ENCODE data around the gene COL17A1.

COL17A1 gene

GRCh38 chr10:104085801-104086400, at the start of gene COL17A1:
Gene COL17A1 (minus strand): TSS chr10:104085880. CDS start chr10:104080673, 5,207 bp downstream.
- Histone ChIP-seq H3K9me2 (replicated peaks; ENCODE audit: insufficient read depth, low read length) (no peaks in the 10 kb centered on the region), H3K27me3 (replicated peaks; ENCODE audit: insufficient read depth, low read length) (no peaks in the 10 kb centered on the region), H2AFZ (ENCODE audit: low read length) (no peak within 1 kb of the TSS), H3K4me2 (ENCODE audit: low read depth, low read length) (no peak within 1 kb of the TSS), H3K79me2 (ENCODE audit: low read length) (no peaks in the 10 kb centered on the region), H3K27ac (ENCODE audit: low read length) (no peak within 1 kb of the TSS), H3K4me3 (ENCODE audit: low read length) (no peak within 1 kb of the TSS), H3F3A (ENCODE audit: insufficient read depth, low read length) (no peaks in the 10 kb centered on the region), H4K20me1 (ENCODE audit: insufficient read depth, low read length) (no peaks in the 10 kb centered on the region), H3K4me1 (ENCODE audit: low read length) (no peaks in the 10 kb centered on the region), H3K36me3 (replicated peaks; ENCODE audit: insufficient read depth, low read length) (no peaks in the 10 kb centered on the region), H3K9me3 (replicated peaks; ENCODE audit: insufficient read depth, low read length) (no peaks in the 10 kb centered on the region), H3K9ac (ENCODE audit: low read length) (no peak within 1 kb of the TSS)
- DNase-seq: no peak
- TF ChIP-seq EZH2 (optimal IDR thresholded peaks at IDR 0.05; ENCODE audit: low read depth, low read length) (no peak), CTCF (IDR thresholded peaks at IDR 0.05; ENCODE audit: low read length) (no peak), EZH2phosphoT487 (IDR thresholded peaks at IDR 0.05; ENCODE audit: low read length) (no peak)

GRCh38 chr10:104130041-104130440, 44.4 kb upstream of the COL17A1 start:
- H3K9me3 ChIP-seq (replicated peaks; ENCODE audit: insufficient read depth, low read length): no peaks in the 10 kb centered on the region
- H3F3A ChIP-seq (ENCODE audit: insufficient read depth, low read length): no peaks in the 10 kb centered on the region
- no peaks in the 10 kb centered on the region for H4K20me1 ChIP-seq (ENCODE audit: insufficient read depth, low read length)
- no peaks in the 10 kb centered on the region for H3K4me1 ChIP-seq (ENCODE audit: low read length)
- no peaks in the 10 kb centered on the region for H3K27me3 ChIP-seq (replicated peaks; ENCODE audit: insufficient read depth, low read length)
- TF ChIP-seq EZH2phosphoT487 (IDR thresholded peaks at IDR 0.05; ENCODE audit: low read length) (no peak), CTCF (IDR thresholded peaks at IDR 0.05; ENCODE audit: low read length) (no peak), EZH2 (optimal IDR thresholded peaks at IDR 0.05; ENCODE audit: low read depth, low read length) (no peak)
- no peak overlapping the region for H3K9ac ChIP-seq (ENCODE audit: low read length)
- H3K4me3 ChIP-seq (ENCODE audit: low read length): no peak overlapping the region
- no peak overlapping the region for H3K4me2 ChIP-seq (ENCODE audit: low read depth, low read length)
- no peak overlapping the region for H2AFZ ChIP-seq (ENCODE audit: low read length)
- no peak for DNase-seq
- no peaks in the 10 kb centered on the region for H3K9me2 ChIP-seq (replicated peaks; ENCODE audit: insufficient read depth, low read length)
- no peak overlapping the region for H3K27ac ChIP-seq (ENCODE audit: low read length)
- no peaks in the 10 kb centered on the region for H3K36me3 ChIP-seq (replicated peaks; ENCODE audit: insufficient read depth, low read length)
- H3K79me2 ChIP-seq (ENCODE audit: low read length): no peaks in the 10 kb centered on the region

GRCh38 chr10:104128214-104128613, 42.5 kb upstream of the COL17A1 start:
- no peak overlapping the region for H3K4me3 ChIP-seq (ENCODE audit: low read length)
- no peaks in the 10 kb centered on the region for H3K79me2 ChIP-seq (ENCODE audit: low read length)
- TF ChIP-seq EZH2phosphoT487 (IDR thresholded peaks at IDR 0.05; ENCODE audit: low read length) (no peak), EZH2 (optimal IDR thresholded peaks at IDR 0.05; ENCODE audit: low read depth, low read length) (no peak)
- no peaks in the 10 kb centered on the region for H3K9me2 ChIP-seq (replicated peaks; ENCODE audit: insufficient read depth, low read length)
- no peak overlapping the region for H3K4me2 ChIP-seq (ENCODE audit: low read depth, low read length)
- H3F3A ChIP-seq (ENCODE audit: insufficient read depth, low read length): no peaks in the 10 kb centered on the region
- no peak overlapping the region for H3K9ac ChIP-seq (ENCODE audit: low read length)
- no peak for DNase-seq
- no peaks in the 10 kb centered on the region for H4K20me1 ChIP-seq (ENCODE audit: insufficient read depth, low read length)
- H3K36me3 ChIP-seq (replicated peaks; ENCODE audit: insufficient read depth, low read length): no peaks in the 10 kb centered on the region
- H3K9me3 ChIP-seq (replicated peaks; ENCODE audit: insufficient read depth, low read length): no peaks in the 10 kb centered on the region
- H3K27me3 ChIP-seq (replicated peaks; ENCODE audit: insufficient read depth, low read length): no peaks in the 10 kb centered on the region
- no peak overlapping the region for H2AFZ ChIP-seq (ENCODE audit: low read length)
- H3K27ac ChIP-seq (ENCODE audit: low read length): no peak overlapping the region
- peaks cover 1% of the 10 kb centered on the region for H3K4me1 ChIP-seq (ENCODE audit: low read length)

- DNase-seq: peak; percentile 44
- peaks cover 2% of the 10 kb centered on the region; the same call in 1 of the 2 replicates for H3F3A ChIP-seq (ENCODE audit: insufficient read depth, low read length)
- no peaks in the 10 kb centered on the region for H3K9me2 ChIP-seq (replicated peaks; ENCODE audit: insufficient read depth, low read length)
- H3K4me1 ChIP-seq (ENCODE audit: low read length): peaks cover 5% of the 10 kb centered on the region
- H3K4me3 ChIP-seq (ENCODE audit: low read length): no peak overlapping the region
- H4K20me1 ChIP-seq (ENCODE audit: insufficient read depth, low read length): no peaks in the 10 kb centered on the region
- H3K27me3 ChIP-seq (replicated peaks; ENCODE audit: insufficient read depth, low read length): no peaks in the 10 kb centered on the region
- no peak overlapping the region for H2AFZ ChIP-seq (ENCODE audit: low read length)
- TF ChIP-seq EZH2phosphoT487 (IDR thresholded peaks at IDR 0.05; ENCODE audit: low read length) (no peak), CTCF (IDR thresholded peaks at IDR 0.05; ENCODE audit: low read length) (peak; percentile 45)
- no peak overlapping the region for H3K27ac ChIP-seq (ENCODE audit: low read length)
- H3K9ac ChIP-seq (ENCODE audit: low read length): no peak overlapping the region
- no peaks in the 10 kb centered on the region for H3K9me3 ChIP-seq (replicated peaks; ENCODE audit: insufficient read depth, low read length)
- no peak overlapping the region for H3K4me2 ChIP-seq (ENCODE audit: low read depth, low read length)
- H3K36me3 ChIP-seq (replicated peaks; ENCODE audit: insufficient read depth, low read length): no peaks in the 10 kb centered on the region
- H3K79me2 ChIP-seq (ENCODE audit: low read length): no peaks in the 10 kb centered on the region
These were observed 41.7 kb upstream of the COL17A1 start for GRCh38 chr10:104127411-104127810.

Measured in MM.1S (cell line).